Esophagus muscularis mucosa (tissue), 4 donors: ENCODE measurements around the gene IGF2BP3. TPM values are rescaled to one million over a fixed set of nuclear protein-coding genes. Genes with fewer than 3 reads are reported as not detected.

Source experiments
- DNase-seq: peaks from one replicate; pipeline ENCODE4 v3.0.0-alpha.2; 2017; ENCODE audit errors: extremely low spot score
- H3K27ac ChIP-seq, 4 donors: fragments of 200-600 bp; sonication (generic); replicated peaks in 1 of 4; 1 replicate in 3 of 4; 2 replicates in 1 of 4; pipeline ENCODE4 v1.5.1; 2016 to 2019; ENCODE audit warnings: mild to moderate bottlenecking in 1 of 4
- H3K27me3 ChIP-seq, 4 donors: fragments of 200-600 bp; sonication (generic); one replicate each; pipeline versions ENCODE4 v1.5.1 to v1.6.0; 2016 to 2019
- H3K36me3 ChIP-seq, 4 donors: fragments of 200-600 bp; sonication (generic); one replicate each; pipeline ENCODE4 v1.5.1; 2016 to 2019
- H3K4me1 ChIP-seq, 4 donors: fragments of 200-600 bp; sonication (generic); one replicate each; pipeline ENCODE4 v1.5.1; 2016 to 2019
- H3K4me3 ChIP-seq, 4 donors: fragments of 200-600 bp; sonication (generic); 1 replicate in 2 of 4; 2 replicates in 2 of 4; pipeline ENCODE4 v1.5.1; 2016 to 2019; ENCODE audit warnings: mild to moderate bottlenecking in 4 of 4, moderate library complexity in 1 of 4
- H3K9me3 ChIP-seq, 4 donors: fragments of 200-600 bp; sonication (generic); 1 replicate in 3 of 4; 2 replicates in 1 of 4; pipeline ENCODE4 v1.5.1; 2016 to 2019
- EP300 ChIP-seq: sonication (generic); formaldehyde crosslinking; IDR thresholded peaks from one replicate; pipeline ENCODE4 v1.6.1; 2017; ENCODE audit warnings: antibody characterized with exemption
- POLR2A ChIP-seq: fragments of 450-650 bp; IDR thresholded peaks from one replicate; pipeline ENCODE4 v1.6.1; 2017; ENCODE audit warnings: antibody characterized with exemption, moderate library complexity, mild to moderate bottlenecking, low read depth
- POLR2AphosphoS5 ChIP-seq, 2 donors: sonication (generic); formaldehyde crosslinking; IDR thresholded peaks; one replicate each; pipeline ENCODE4 v1.6.1; 2017; ENCODE audit warnings: antibody characterized with exemption in 2 of 2
- WGBS: methylation state at CpG from one replicate; pipeline ENCODE4 v1.1.5; 2018; 5-methylcytosine and 5-hydroxymethylcytosine counted together
- intact Hi-C: fragments of 100-400 bp; cut with DNase I; formaldehyde crosslinking; loops from one replicate; pipeline ENCODE4 v1.15.1; 2023
- total RNA-seq, 4 donors: library from RNA; depleted of rRNA; stranded (reverse); fragments of >200 nt; gene quantifications; one replicate each; pipeline versions ENCODE4 v1.1.0 to v1.2.1, GENCODE V29; 2016
- TF ChIP-seq, protein P1 (sequence below), 3 experiments: fragments of 200-600 bp in 2 of 3; fragments of 450-650 bp in 1 of 3; sonication (generic) in 2 of 3; IDR thresholded peaks; one replicate each; pipeline ENCODE4 v1.5.1; 2017 to 2019; ENCODE audit warnings: antibody characterized with exemption in 3 of 3, mild to moderate bottlenecking in 2 of 3, moderate library complexity in 1 of 3

IGF2BP3 gene
- total RNA-seq, 4 donors from 2014 or later, result 0.45 to 1.7 TPM; not detected in 2

DNA sequence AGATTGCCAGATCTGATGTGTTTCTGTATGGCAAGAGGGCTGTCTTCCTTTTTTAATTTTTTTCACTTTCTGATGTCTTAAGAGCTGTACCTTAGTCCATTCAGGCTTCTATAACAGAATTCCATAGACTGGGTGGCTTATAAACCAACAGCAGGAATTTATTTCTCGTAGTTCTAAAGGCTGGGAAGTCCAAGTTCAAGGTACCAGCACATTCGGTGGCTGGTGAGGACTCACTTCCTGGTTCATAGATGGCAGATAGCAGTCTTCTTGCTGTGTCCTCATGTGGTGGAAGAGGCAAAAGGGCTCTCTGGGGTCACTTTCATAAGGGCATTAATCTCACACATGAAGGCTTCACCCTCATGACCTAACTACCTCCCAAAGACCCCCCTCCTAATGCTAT, 202.9 kb downstream of the IGF2BP3 start:
- Histone ChIP-seq H3K4me3 (no peak overlapping the region), H3K27me3 (peaks cover 0 to 5% (median 0%) of the 10 kb centered on the region in 4 donors), H3K4me1 (no peaks in the 10 kb centered on the region), H3K36me3 (peaks cover 0 to 33% (median 10%) of the 10 kb centered on the region in 4 donors), H3K9me3 (no peaks in the 10 kb centered on the region), H3K27ac (no peak overlapping the region)
- TF ChIP-seq POLR2A (no peak), POLR2AphosphoS5 (IDR thresholded peaks at IDR 0.05) (no peak), EP300 (no peak)
- TF ChIP-seq, protein P1, sequence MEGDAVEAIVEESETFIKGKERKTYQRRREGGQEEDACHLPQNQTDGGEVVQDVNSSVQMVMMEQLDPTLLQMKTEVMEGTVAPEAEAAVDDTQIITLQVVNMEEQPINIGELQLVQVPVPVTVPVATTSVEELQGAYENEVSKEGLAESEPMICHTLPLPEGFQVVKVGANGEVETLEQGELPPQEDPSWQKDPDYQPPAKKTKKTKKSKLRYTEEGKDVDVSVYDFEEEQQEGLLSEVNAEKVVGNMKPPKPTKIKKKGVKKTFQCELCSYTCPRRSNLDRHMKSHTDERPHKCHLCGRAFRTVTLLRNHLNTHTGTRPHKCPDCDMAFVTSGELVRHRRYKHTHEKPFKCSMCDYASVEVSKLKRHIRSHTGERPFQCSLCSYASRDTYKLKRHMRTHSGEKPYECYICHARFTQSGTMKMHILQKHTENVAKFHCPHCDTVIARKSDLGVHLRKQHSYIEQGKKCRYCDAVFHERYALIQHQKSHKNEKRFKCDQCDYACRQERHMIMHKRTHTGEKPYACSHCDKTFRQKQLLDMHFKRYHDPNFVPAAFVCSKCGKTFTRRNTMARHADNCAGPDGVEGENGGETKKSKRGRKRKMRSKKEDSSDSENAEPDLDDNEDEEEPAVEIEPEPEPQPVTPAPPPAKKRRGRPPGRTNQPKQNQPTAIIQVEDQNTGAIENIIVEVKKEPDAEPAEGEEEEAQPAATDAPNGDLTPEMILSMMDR (IDR thresholded peaks at IDR 0.05), result no peak
- DNase-seq, result no peak
- intact Hi-C loops, result loop anchor here (5.0 kb wide), 1 partner anchor 190 kb away; no protein-coding TSS in a partner anchor
- 94% methylated on average over 2 of the region's 2 CpGs for WGBS

DNA sequence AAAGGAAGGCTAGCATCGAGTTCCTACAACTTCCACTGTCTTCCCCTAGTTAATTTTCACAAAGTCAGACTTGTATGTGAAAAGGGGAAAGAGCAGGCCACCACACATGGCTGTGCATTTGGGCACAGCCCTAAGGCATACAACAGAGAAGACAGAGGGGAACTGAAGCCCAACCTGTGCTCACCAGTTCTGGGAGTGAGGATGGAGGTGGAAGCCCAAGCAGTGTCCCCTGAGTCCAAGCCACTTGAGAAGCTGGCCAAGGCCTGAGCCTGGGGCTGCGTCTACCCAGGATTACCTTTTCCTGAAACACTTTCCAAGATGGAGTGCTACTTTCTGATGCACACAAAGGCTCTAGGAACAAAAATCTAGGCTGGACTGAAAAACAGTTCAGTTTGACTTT, 203.4 kb downstream of the IGF2BP3 start:
- Histone ChIP-seq H3K36me3 (peaks cover 0 to 33% (median 10%) of the 10 kb centered on the region in 4 donors), H3K27ac (no peak overlapping the region), H3K9me3 (no peaks in the 10 kb centered on the region), H3K27me3 (peaks cover 0 to 5% (median 0%) of the 10 kb centered on the region in 4 donors), H3K4me1 (no peaks in the 10 kb centered on the region), H3K4me3 (no peak overlapping the region)
- 100% methylated on average over 1 of the region's 2 CpGs for WGBS
- TF ChIP-seq, protein P1 (IDR thresholded peaks at IDR 0.05), result no peak
- TF ChIP-seq POLR2AphosphoS5 (IDR thresholded peaks at IDR 0.05), result no peak
- TF ChIP-seq EP300, result no peak
- TF ChIP-seq POLR2A, result no peak
- no peak for DNase-seq
- intact Hi-C loops, result loop anchor here (5.0 kb wide), 1 partner anchor 190 kb away; no protein-coding TSS in a partner anchor

DNA sequence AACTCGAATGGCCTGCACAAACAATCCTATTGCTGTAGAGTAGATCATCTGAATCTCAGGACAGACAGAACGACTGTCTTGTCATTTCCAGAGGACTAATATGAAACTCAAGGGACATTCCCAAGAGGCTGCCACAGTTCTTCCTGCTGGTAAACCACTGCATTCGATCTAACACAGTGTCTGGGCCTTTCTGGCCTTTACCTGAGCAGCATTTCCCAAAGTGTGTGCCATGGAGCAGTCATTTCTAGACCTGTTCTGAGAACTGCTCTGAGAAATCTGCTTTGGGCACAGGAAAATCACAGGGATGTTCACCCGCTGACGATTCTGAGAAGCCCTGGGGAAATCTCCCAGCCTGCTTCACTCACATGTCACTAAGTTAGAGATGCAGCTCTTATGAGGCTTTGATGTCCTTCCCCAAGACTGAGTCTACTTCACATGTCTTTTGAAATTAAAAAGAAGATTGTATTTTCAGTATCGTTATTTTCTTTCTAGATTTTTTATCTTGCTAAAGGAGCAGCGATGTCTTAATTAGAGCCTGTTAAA, 205.3 kb downstream of the IGF2BP3 start:
- TF ChIP-seq EP300 (no peak), POLR2A (no peak), POLR2AphosphoS5 (IDR thresholded peaks at IDR 0.05) (no peak)
- TF ChIP-seq, protein P1 (IDR thresholded peaks at IDR 0.05), result no peak
- Histone ChIP-seq H3K9me3 (no peaks in the 10 kb centered on the region), H3K4me1 (no peaks in the 10 kb centered on the region), H3K4me3 (no peak overlapping the region), H3K27me3 (no peaks in the 10 kb centered on the region), H3K27ac (no peak overlapping the region), H3K36me3 (peaks cover 0 to 29% (median 11%) of the 10 kb centered on the region in 4 donors)
- intact Hi-C loops, result loop anchor here (5.0 kb wide), 1 partner anchor 192 kb away; no protein-coding TSS in a partner anchor
- DNase-seq, result no peak
- WGBS, result 78% methylated on average over 7 of the region's 7 CpGs

DNA sequence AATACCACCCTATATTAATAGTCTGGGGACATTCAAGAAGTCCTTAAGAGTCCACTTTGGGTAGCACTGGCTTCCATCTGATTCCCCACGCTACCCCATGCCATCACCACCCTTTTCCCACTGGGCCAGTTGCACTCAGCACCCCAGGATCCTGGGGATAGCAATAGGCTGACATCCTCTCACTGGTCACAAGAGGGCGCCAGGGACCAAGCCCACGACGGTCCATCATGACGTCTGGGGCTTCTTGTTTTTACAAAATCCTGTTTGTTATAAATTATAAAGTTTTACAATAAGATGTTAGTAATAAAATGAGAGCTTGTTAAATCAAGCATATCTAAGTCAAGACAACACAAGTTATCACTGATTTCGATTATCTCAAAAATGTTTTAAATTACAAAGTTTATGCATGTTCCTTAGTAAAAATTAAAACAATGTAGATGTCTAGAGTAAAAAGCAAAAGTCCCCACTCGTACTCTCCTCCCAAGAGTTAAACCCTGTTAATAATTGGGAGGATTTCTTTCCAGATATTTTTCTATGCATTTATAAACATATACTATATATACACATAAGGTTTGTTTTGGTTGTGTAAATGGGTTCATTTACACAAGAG, 208.3 kb downstream of the IGF2BP3 start:
- H3K27me3 ChIP-seq, result no peaks in the 10 kb centered on the region

More for the DNA sequence above, 208.3 kb downstream of the IGF2BP3 start:
- Histone ChIP-seq H3K27ac (no peak overlapping the region), H3K9me3 (no peaks in the 10 kb centered on the region), H3K4me1 (no peaks in the 10 kb centered on the region), H3K36me3 (peaks cover 0 to 42% (median 9%) of the 10 kb centered on the region in 4 donors), H3K4me3 (no peak overlapping the region)
- TF ChIP-seq POLR2AphosphoS5 (IDR thresholded peaks at IDR 0.05) (no peak), POLR2A (no peak), EP300 (no peak)
- TF ChIP-seq, protein P1 (IDR thresholded peaks at IDR 0.05), result peak; percentile 54 to 78 (median 58)
- WGBS, result 8% methylated on average over 7 of the region's 7 CpGs
- no peak for DNase-seq
- intact Hi-C loops, result no loop called here
